ENCODE measurements around the gene DENND1A. TPM values are rescaled to one million over a fixed set of nuclear protein-coding genes. Genes with fewer than 3 reads are reported as not detected.

DENND1A gene
- total RNA-seq, 1 donor from 2014 or later = 15.4 TPM

DNA sequence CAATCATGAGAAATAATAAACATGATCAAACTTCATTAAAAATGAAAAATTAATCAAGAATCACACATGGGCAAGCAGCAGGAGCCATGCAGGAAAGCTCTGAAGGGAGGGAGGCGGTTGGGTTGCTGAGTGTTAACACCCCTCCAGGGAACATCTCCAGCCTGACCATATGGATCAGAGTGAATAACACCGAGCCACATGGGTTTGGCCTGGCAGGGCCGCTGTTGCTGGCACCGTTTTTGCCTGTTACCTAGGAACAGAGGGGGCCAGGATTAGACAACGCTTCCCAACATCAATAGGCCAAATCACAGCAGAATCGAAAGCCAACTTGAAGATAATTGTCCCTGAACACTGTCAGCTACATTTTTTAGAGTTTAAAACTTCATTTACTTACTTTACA lies 160.2 kb downstream of the DENND1A start:
- H3K4me3 ChIP-seq = no peak overlapping the region
- intact Hi-C loops (cut with DNase I) = no loop called here
- no peaks in the 10 kb centered on the region for H3K9me3 ChIP-seq
- TF ChIP-seq CTCF (IDR thresholded peaks at IDR 0.05) = no peak
- no peaks in the 10 kb centered on the region for H3K27me3 ChIP-seq
- no peak for DNase-seq
- no peak for ATAC-seq
- no peak overlapping the region for H3K27ac ChIP-seq
- H3K36me3 ChIP-seq = no peaks in the 10 kb centered on the region
- peaks cover 5% of the 10 kb centered on the region for H3K4me1 ChIP-seq

DNA sequence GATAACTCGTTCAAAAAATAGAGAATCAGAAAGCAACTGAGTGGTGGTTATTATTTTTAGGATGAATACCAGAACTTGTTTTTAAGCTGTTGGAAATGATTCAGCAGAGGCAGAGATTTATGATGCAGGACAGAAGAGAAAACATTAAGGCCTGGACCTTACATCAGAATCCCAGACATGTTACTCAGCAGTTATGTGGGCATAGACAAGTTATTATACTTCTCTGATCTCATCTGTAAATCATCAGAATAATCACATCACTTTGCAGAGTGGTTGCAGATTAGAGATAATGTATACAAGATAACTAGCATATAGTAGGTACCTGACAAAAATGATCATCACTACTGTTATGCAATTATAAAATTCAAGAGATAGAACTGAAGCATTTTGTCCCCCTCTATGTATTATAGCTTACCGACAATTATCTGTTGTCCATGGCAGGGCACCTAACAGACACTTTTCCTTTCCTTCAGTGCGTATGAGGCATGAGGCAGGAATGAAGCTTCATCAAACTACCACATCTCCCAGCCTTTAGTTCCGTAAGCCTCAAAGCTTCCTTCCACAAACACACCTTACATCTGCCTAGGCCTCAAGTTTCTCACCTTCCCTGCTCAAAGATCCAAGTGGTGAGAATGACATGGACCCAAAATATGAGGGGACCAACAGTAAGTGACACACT lies 165.9 kb downstream of the DENND1A start:
- DNase-seq (no peak), ATAC-seq (no peak)
- Histone ChIP-seq H3K9me3 (no peaks in the 10 kb centered on the region), H3K27ac (no peak overlapping the region), H3K27me3 (no peaks in the 10 kb centered on the region), H3K4me3 (no peak overlapping the region), H3K36me3 (no peaks in the 10 kb centered on the region), H3K4me1 (no peaks in the 10 kb centered on the region)
- intact Hi-C loops (cut with DNase I) = no loop called here
- no peak for TF ChIP-seq CTCF (IDR thresholded peaks at IDR 0.05)

GRCh38 chr9:123761905-123762605 lies 167.9 kb downstream of the DENND1A start:
- DNase-seq (no peak), ATAC-seq (no peak)
- no peak overlapping the region for H3K4me3 ChIP-seq
- H3K4me1 ChIP-seq = no peaks in the 10 kb centered on the region
- intact Hi-C loops (cut with DNase I) = no loop called here
- no peaks in the 10 kb centered on the region for H3K9me3 ChIP-seq
- H3K36me3 ChIP-seq = no peaks in the 10 kb centered on the region
- TF ChIP-seq CTCF (IDR thresholded peaks at IDR 0.05) = no peak
- no peaks in the 10 kb centered on the region for H3K27me3 ChIP-seq
- H3K27ac ChIP-seq = no peak overlapping the region

DNA sequence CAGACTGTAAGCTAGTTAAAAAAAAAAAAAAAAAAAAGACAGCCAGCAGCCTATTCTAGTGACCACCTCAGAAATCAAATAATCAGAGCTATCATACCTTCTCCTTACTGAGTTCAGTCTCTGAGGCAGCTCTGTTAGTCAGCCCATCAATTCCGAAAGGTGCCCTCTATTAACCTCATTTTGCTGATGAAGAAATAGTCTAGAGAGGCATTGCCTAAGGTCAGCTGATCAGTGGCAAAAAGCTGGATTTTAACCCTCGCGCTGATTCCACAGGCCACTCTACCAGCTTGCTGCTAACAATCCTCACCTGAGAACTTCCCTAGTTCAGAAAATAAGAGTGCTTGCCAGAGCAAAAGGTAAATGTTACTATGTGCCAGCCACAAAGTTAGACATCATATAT lies 172.0 kb downstream of the DENND1A start:
- Histone ChIP-seq H3K36me3 (no peaks in the 10 kb centered on the region), H3K27ac (no peak overlapping the region), H3K27me3 (no peaks in the 10 kb centered on the region), H3K4me1 (no peaks in the 10 kb centered on the region), H3K9me3 (no peaks in the 10 kb centered on the region), H3K4me3 (no peak overlapping the region)
- no peak for TF ChIP-seq CTCF (IDR thresholded peaks at IDR 0.05)
- ATAC-seq (no peak), DNase-seq (no peak)
- intact Hi-C loops (cut with DNase I) = no loop called here

DNA sequence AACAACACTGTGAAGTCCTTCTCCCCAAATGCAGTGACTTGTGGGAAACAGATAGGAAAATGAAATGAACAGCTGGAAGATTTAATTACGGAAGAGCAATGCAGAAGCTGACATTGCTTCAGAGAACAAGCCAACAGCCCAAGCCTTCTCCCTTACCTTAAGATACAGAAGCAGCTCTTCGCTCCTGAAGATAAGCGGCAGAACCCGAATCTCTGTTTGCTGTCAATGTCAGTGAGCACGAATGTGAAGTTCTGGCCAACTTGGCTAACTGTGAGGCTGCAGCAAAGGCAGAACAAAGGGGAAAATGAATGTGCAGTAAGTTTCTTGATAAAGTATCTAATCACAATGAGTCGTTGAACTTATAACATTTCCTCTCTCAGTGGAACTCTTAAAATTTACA lies 172.4 kb downstream of the DENND1A start:
- Histone ChIP-seq H3K4me3 (no peak overlapping the region), H3K36me3 (no peaks in the 10 kb centered on the region), H3K4me1 (no peaks in the 10 kb centered on the region), H3K9me3 (no peaks in the 10 kb centered on the region), H3K27ac (no peak overlapping the region), H3K27me3 (no peaks in the 10 kb centered on the region)
- TF ChIP-seq CTCF (IDR thresholded peaks at IDR 0.05) = no peak
- ATAC-seq = no peak
- no peak for DNase-seq
- intact Hi-C loops (cut with DNase I) = no loop called here

Data from upper lobe of right lung (tissue), 1 donor.